Measurements from ENCODE around the gene PIGU.
"Not testable (repeated sequence)": the region's sequence is repeated elsewhere in the genome, so short reads cannot be mapped to it uniquely, and the experiment has no call there.

PIGU gene

DNA sequence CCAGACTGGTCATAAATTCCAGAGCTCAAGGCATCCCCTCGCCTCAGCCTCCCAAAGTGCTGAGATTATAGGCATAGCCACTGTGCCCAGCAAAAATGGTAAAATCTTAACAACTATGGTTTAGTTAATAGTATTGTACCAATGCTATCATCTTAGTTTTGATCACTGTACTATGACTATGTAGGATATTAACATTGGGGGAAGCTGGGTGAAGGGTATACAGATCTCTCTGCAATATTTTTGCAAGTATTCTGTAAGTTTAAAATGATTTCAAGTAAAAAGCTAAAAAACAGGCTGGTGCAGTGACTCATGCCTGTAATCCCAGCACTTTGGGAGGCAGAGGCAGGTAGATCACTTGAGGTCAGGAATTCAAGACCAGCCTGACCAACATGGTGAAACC, 7.8 kb downstream of the PIGU start:
- Mint-ChIP-seq H3K27ac (ENCODE audit: low read depth) (no peak overlapping the region), H3K36me3 (ENCODE audit: insufficient read depth) (peaks cover 4% of the 10 kb centered on the region), H3K4me3 (no peak overlapping the region), H3K4me1 (peaks cover 5% of the 10 kb centered on the region), H3K27me3 (no peaks in the 10 kb centered on the region), H3K9me3 (no peaks in the 10 kb centered on the region)
- no peak for ATAC-seq (replicated peaks; ENCODE audit: extremely low read depth, poor library complexity, severe bottlenecking)
- no peak for DNase-seq (ENCODE audit: low spot score in 2 of 2)

DNA sequence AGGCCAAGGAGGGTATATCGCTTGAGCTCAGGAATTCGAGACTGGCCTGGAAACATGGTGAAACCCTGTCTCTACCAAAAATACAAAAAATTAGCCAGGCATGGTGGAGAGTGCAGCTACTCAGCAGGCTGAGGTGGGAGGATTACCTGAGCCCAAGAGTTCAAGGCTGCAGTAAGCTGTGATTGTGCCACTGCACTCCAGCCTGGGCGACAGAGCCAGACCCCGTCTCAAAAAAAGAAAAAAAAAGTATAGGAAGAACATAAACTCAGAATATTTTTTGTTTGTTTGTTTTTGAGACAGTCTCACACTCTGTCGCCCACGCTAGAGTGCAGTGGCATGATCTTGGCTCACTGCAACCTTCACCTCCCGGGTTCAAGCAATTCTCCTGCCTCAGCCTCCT, 12.1 kb downstream of the PIGU start:
- not testable (repeated sequence) for ATAC-seq (replicated peaks; ENCODE audit: extremely low read depth, poor library complexity, severe bottlenecking); H3K27ac Mint-ChIP-seq (ENCODE audit: low read depth); H3K27me3 Mint-ChIP-seq; DNase-seq (ENCODE audit: low spot score in 2 of 2); H3K9me3 Mint-ChIP-seq; H3K36me3 Mint-ChIP-seq (ENCODE audit: insufficient read depth); H3K4me3 Mint-ChIP-seq; H3K4me1 Mint-ChIP-seq

- no peak for DNase-seq (ENCODE audit: low spot score in 2 of 2)
- Mint-ChIP-seq H3K9me3 (no peaks in the 10 kb centered on the region), H3K27me3 (no peaks in the 10 kb centered on the region), H3K4me3 (no peak overlapping the region), H3K4me1 (peaks cover 5% of the 10 kb centered on the region), H3K36me3 (ENCODE audit: insufficient read depth) (peaks cover 5% of the 10 kb centered on the region), H3K27ac (ENCODE audit: low read depth) (no peak overlapping the region)
- no peak for ATAC-seq (replicated peaks; ENCODE audit: extremely low read depth, poor library complexity, severe bottlenecking)
Measured at GRCh38 chr20:34663213-34663943, 13.5 kb downstream of the PIGU start.

GRCh38 chr20:34661811-34662210, 15.1 kb downstream of the PIGU start:
- not testable (repeated sequence) for H3K36me3 Mint-ChIP-seq (ENCODE audit: insufficient read depth); DNase-seq (ENCODE audit: low spot score in 2 of 2); H3K4me3 Mint-ChIP-seq; ATAC-seq (replicated peaks; ENCODE audit: extremely low read depth, poor library complexity, severe bottlenecking); H3K27ac Mint-ChIP-seq (ENCODE audit: low read depth); H3K9me3 Mint-ChIP-seq; H3K4me1 Mint-ChIP-seq; H3K27me3 Mint-ChIP-seq

DNA sequence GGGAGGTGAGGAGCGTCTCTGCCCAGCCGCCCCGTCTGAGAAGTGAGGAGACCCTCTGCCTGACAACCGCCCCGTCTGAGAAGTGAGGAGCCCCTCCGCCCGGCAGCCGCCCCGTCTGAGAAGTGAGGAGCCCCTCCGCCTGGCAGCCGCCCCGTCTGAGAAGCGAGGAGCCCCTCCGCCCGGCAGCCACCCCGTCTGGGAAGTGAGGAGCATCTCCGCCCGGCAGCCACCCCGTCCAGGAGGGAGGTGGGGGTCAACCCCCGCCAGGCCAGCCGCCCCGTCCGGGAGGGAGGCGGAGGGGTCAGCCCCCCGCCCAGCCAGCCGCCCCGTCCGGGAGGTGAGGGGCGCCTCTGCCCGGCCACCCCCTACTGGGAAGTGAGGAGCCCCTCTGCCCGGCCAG, 18.2 kb downstream of the PIGU start:
- DNase-seq (ENCODE audit: low spot score in 2 of 2); H3K4me3 Mint-ChIP-seq; H3K4me1 Mint-ChIP-seq; H3K9me3 Mint-ChIP-seq; ATAC-seq (replicated peaks; ENCODE audit: extremely low read depth, poor library complexity, severe bottlenecking); H3K27me3 Mint-ChIP-seq; H3K27ac Mint-ChIP-seq (ENCODE audit: low read depth): not testable (repeated sequence)
- peaks cover 19% of the 10 kb centered on the region for H3K36me3 Mint-ChIP-seq (ENCODE audit: insufficient read depth)

- Mint-ChIP-seq H3K27ac (ENCODE audit: low read depth) (no peak overlapping the region), H3K4me1 (no peaks in the 10 kb centered on the region), H3K4me3 (no peak overlapping the region), H3K36me3 (ENCODE audit: insufficient read depth) (peaks cover 21% of the 10 kb centered on the region), H3K9me3 (no peaks in the 10 kb centered on the region), H3K27me3 (no peaks in the 10 kb centered on the region)
- no peak for ATAC-seq (replicated peaks; ENCODE audit: extremely low read depth, poor library complexity, severe bottlenecking)
- DNase-seq (ENCODE audit: low spot score in 2 of 2) = no peak
Measured at GRCh38 chr20:34654207-34654744, 22.6 kb downstream of the PIGU start.

DNA sequence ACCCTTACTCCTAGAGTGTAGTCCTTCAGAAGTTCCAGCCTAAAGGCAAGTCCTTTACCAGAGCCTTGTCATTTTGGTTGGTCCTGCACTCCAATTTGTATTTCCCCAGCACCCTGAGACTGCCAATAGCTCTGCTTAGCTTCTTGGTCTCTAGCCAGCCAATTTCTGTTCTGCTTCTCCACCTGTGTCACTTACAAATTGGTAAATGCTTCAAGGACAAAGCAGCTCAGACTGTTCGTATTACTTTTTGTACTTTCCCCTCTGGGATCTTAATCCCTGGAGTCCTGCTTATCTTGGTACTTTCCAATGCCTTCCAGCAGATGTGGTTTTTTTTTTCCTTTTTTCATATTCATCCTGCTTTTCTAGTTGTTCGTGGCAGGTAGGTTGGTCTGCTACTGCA, 25.7 kb downstream of the PIGU start:
- H3K27me3 Mint-ChIP-seq = no peaks in the 10 kb centered on the region
- peaks cover 12% of the 10 kb centered on the region for H3K36me3 Mint-ChIP-seq (ENCODE audit: insufficient read depth)
- no peak for ATAC-seq (replicated peaks; ENCODE audit: extremely low read depth, poor library complexity, severe bottlenecking)
- H3K4me1 Mint-ChIP-seq = no peaks in the 10 kb centered on the region
- H3K4me3 Mint-ChIP-seq = no peak overlapping the region
- no peak for DNase-seq (ENCODE audit: low spot score in 2 of 2)
- H3K27ac Mint-ChIP-seq (ENCODE audit: low read depth) = no peak overlapping the region
- no peaks in the 10 kb centered on the region for H3K9me3 Mint-ChIP-seq

- DNase-seq (ENCODE audit: low spot score in 2 of 2) (no peak), ATAC-seq (replicated peaks; ENCODE audit: extremely low read depth, poor library complexity, severe bottlenecking) (no peak)
- Mint-ChIP-seq H3K36me3 (ENCODE audit: insufficient read depth) (peaks cover 10% of the 10 kb centered on the region), H3K4me3 (no peak overlapping the region), H3K4me1 (no peaks in the 10 kb centered on the region), H3K27me3 (no peaks in the 10 kb centered on the region), H3K9me3 (no peaks in the 10 kb centered on the region), H3K27ac (ENCODE audit: low read depth) (no peak overlapping the region)
Measured at GRCh38 chr20:34647737-34648136, 29.2 kb downstream of the PIGU start.

GRCh38 chr20:34644951-34645350, 31.9 kb downstream of the PIGU start:
- H3K27me3 Mint-ChIP-seq = no peaks in the 10 kb centered on the region
- no peaks in the 10 kb centered on the region for H3K9me3 Mint-ChIP-seq
- no peak overlapping the region for H3K4me3 Mint-ChIP-seq
- ATAC-seq (replicated peaks; ENCODE audit: extremely low read depth, poor library complexity, severe bottlenecking) (no peak), DNase-seq (ENCODE audit: low spot score in 2 of 2) (no peak)
- H3K27ac Mint-ChIP-seq (ENCODE audit: low read depth) = no peak overlapping the region
- peaks cover 9% of the 10 kb centered on the region for H3K36me3 Mint-ChIP-seq (ENCODE audit: insufficient read depth)
- H3K4me1 Mint-ChIP-seq = no peaks in the 10 kb centered on the region

DNA sequence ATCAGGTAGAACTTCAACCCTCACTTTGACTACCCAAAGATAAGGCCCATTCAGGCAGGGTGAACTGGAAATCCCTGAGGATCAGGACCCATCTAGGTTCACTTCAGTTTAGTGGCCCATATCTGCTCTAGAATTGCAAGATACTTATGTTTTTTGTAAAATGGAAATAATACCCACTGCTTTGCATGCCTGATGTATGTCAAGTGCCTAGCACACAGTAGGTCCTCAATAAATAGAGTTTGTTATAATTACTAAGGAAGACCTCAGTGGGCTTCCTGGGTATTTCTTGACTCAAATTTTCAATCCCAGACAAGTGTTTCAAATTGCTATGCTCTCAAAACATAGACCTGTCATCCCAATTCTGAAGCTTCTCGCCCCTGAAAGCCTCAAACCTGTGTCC, 32.5 kb downstream of the PIGU start:
- no peak for ATAC-seq (replicated peaks; ENCODE audit: extremely low read depth, poor library complexity, severe bottlenecking)
- Mint-ChIP-seq H3K9me3 (no peaks in the 10 kb centered on the region), H3K4me1 (no peaks in the 10 kb centered on the region), H3K27me3 (no peaks in the 10 kb centered on the region), H3K36me3 (ENCODE audit: insufficient read depth) (peaks cover 9% of the 10 kb centered on the region), H3K4me3 (no peak overlapping the region), H3K27ac (ENCODE audit: low read depth) (no peak overlapping the region)
- no peak for DNase-seq (ENCODE audit: low spot score in 2 of 2)

DNA sequence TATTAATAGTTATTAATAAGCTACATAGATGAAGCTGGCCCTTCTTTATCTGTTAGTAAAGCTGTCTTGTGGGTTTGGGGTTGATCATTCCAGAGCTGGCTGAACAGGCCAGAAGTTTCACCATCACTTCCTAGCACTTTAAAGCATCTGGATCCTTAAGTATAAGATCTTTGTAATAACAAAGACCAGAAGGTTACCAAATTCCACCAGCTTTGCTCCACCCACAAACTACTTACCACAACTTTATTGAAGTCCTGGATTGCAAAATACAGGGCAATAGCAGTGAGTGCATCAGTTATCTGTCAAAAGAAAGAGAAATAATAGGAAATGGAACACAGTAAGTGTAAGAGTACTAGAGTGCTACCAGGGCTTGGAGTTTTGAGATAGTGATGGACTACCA, 33.0 kb downstream of the PIGU start:
- no peak for ATAC-seq (replicated peaks; ENCODE audit: extremely low read depth, poor library complexity, severe bottlenecking)

DNA sequence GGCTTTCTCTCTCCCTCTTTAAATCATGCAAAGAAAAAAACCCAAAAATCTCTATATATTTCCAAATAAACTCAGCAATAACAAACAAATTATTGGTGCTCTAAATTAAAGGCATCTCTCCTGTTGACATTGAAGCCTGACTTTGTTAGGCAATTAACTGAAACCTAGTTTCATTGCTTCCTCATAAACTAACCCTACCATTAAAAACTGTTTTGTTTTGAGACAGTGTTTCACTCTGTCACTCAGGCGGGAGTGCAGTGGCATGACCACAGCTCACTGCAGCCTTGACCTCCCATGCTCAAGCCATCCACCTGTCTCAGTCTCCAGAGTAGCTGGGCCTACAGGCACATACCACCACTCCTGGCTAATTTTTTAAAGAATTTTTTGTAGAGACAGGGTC, 34.9 kb downstream of the PIGU start:
- Mint-ChIP-seq H3K4me3 (no peak overlapping the region), H3K36me3 (ENCODE audit: insufficient read depth) (peaks cover 17% of the 10 kb centered on the region), H3K4me1 (no peaks in the 10 kb centered on the region), H3K27me3 (no peaks in the 10 kb centered on the region), H3K9me3 (no peaks in the 10 kb centered on the region), H3K27ac (ENCODE audit: low read depth) (no peak overlapping the region)
- ATAC-seq (replicated peaks; ENCODE audit: extremely low read depth, poor library complexity, severe bottlenecking) (no peak), DNase-seq (ENCODE audit: low spot score in 2 of 2) (no peak)

More for the DNA sequence above, 33.0 kb downstream of the PIGU start:
- DNase-seq (ENCODE audit: low spot score in 2 of 2) = no peak
- Mint-ChIP-seq H3K4me3 (no peak overlapping the region), H3K27ac (ENCODE audit: low read depth) (no peak overlapping the region), H3K27me3 (no peaks in the 10 kb centered on the region), H3K9me3 (no peaks in the 10 kb centered on the region), H3K36me3 (ENCODE audit: insufficient read depth) (peaks cover 9% of the 10 kb centered on the region), H3K4me1 (no peaks in the 10 kb centered on the region)

- Mint-ChIP-seq H3K9me3 (no peaks in the 10 kb centered on the region), H3K4me1 (no peaks in the 10 kb centered on the region), H3K36me3 (ENCODE audit: insufficient read depth) (peaks cover 27% of the 10 kb centered on the region), H3K27me3 (no peaks in the 10 kb centered on the region), H3K27ac (ENCODE audit: low read depth) (no peak overlapping the region), H3K4me3 (no peak overlapping the region)
- no peak for ATAC-seq (replicated peaks; ENCODE audit: extremely low read depth, poor library complexity, severe bottlenecking)
- DNase-seq (ENCODE audit: low spot score in 2 of 2) = no peak
Measured at GRCh38 chr20:34639755-34640222, 37.1 kb downstream of the PIGU start.
